ENCODE data around the gene FGF5. TPM values are rescaled to one million over a fixed set of nuclear protein-coding genes. Genes with fewer than 3 reads are reported as not detected.

Gene FGF5
- total and polyA plus RNA-seq, 10 of the 15 experiments (the other 5 are each of a cell fraction or from before 2014, with no cell fraction given) = 0.87 to 7.4 (median 1.6) TPM

- TF ChIP-seq ZBTB33 (IDR thresholded peaks at IDR 0.05) (no peak), ZNF592 (IDR thresholded peaks at IDR 0.05) (no peak), EP300 (IDR thresholded peaks at IDR 0.05; ENCODE audit: borderline replicate concordance in 1 of 2, control insufficient read depth in 1 of 2, low read depth in 2 of 2, low read length in 2 of 2) (no peak), WRNIP1 (IDR thresholded peaks at IDR 0.05; ENCODE audit: borderline replicate concordance, low read depth, low read length) (no peak), CEBPB (IDR thresholded peaks at IDR 0.05; ENCODE audit: borderline replicate concordance in 1 of 2, low read depth in 2 of 2, low read length in 2 of 2) (no peak)
Measured at GRCh38 chr4:80331693-80332092, 65.2 kb downstream of the FGF5 start (continued).
